GM12878 (cell line): ENCODE measurements around the gene NRXN3. TPM values are rescaled to one million over a fixed set of nuclear protein-coding genes. Genes with fewer than 3 reads are reported as not detected.

Experiments
- ATAC-seq: fragments of 200-7000 bp; cut with Tn5 transposase; 3 replicates; pipeline ENCODE4 v1.9.1; 2020; ENCODE audit warnings: mild to moderate bottlenecking, moderate library complexity
- BruUV-seq: library from RNA; stranded (reverse); fragments of 400-500 nt; replicated peaks from 2 replicates; lab custom pipeline; 2021; lab: Mats Ljungman, UMichigan
- CTCF ChIA-PET: fragments of 300-600 bp; sonication (Branson Sonifier 250); formaldehyde crosslinking; extraction: SDS; loops from one replicate; lab custom pipeline; 2021; ENCODE audit warnings: inconsistent platforms; lab: Yijun Ruan, JAX
- POLR2A ChIA-PET: fragments of 350-600 bp; formaldehyde crosslinking; extraction: SDS; loops from one replicate; lab custom pipeline; 2021; ENCODE audit warnings: inconsistent platforms; lab: Charles Lee
- RAD21 ChIA-PET: fragments of 300-600 bp; sonication (Branson Sonifier 250); formaldehyde crosslinking; loops from one replicate; lab custom pipeline; 2023; ENCODE audit warnings: antibody characterized with exemption; ENCODE audit not compliant: unreplicated experiment; lab: Charles Lee
- SMC1A ChIA-PET: fragments of 300-600 bp; sonication (Branson Sonifier 250); formaldehyde crosslinking; loops from one replicate; lab custom pipeline; 2023; ENCODE audit not compliant: unreplicated experiment, uncharacterized antibody; lab: Charles Lee
- DNase-seq: peaks from one replicate; pipeline ENCODE4 v3.0.0-alpha.2; 2011; ENCODE audit warnings: low read depth, low spot score
- FAIRE-seq: peaks from 3 replicates; lab custom pipeline; 2011; peaks lifted over from hg19 to GRCh38; lab: Jason Lieb, UNC
- H2AFZ ChIP-seq: 2 replicates; pipeline ENCODE4 v1.6.0; 2011; ENCODE audit warnings: low read depth, low read length, control low read depth; ENCODE audit not compliant: control insufficient read depth
- H3K27ac ChIP-seq: 2 replicates; pipeline ENCODE4 v1.5.1; 2011; ENCODE audit warnings: control low read depth; ENCODE audit not compliant: control insufficient read depth, insufficient read depth
- H3K27me3 ChIP-seq, 2 experiments: replicated peaks in 1 of 2; 2 replicates each; pipeline versions ENCODE4 v1.6.0 to v1.6.1; 2011; ENCODE audit warnings: low read length in 1 of 2; ENCODE audit not compliant: control insufficient read depth in 2 of 2, insufficient read depth in 2 of 2
- H3K36me3 ChIP-seq, 2 experiments: 2 replicates each; pipeline ENCODE4 v1.5.1; 2011; ENCODE audit warnings: low read length in 1 of 2; ENCODE audit not compliant: control insufficient read depth in 2 of 2, insufficient read depth in 2 of 2
- H3K4me1 ChIP-seq: 2 replicates; pipeline ENCODE4 v1.6.1; 2011; ENCODE audit warnings: mild to moderate bottlenecking, low read length, moderate library complexity, mixed read lengths; ENCODE audit not compliant: control insufficient read depth, insufficient read depth
- H3K4me2 ChIP-seq: 2 replicates; pipeline ENCODE4 v1.6.0; 2011; ENCODE audit warnings: control low read depth; ENCODE audit not compliant: control insufficient read depth, insufficient read depth
- H3K4me3 ChIP-seq: fragments of 200-600 bp; sonication (generic); 2 replicates; pipeline ENCODE4 v1.5.1; 2016
- H3K79me2 ChIP-seq: 2 replicates; pipeline ENCODE4 v1.6.0; 2011; ENCODE audit warnings: low read length; ENCODE audit not compliant: control insufficient read depth, insufficient read depth
- H3K9ac ChIP-seq: 2 replicates; pipeline ENCODE4 v1.8.0; 2011; ENCODE audit warnings: low read length, control low read depth, mixed read lengths; ENCODE audit not compliant: control insufficient read depth, insufficient read depth
- H3K9me3 ChIP-seq: replicated peaks from 3 replicates; pipeline ENCODE4 v1.5.1; 2011; ENCODE audit warnings: mild to moderate bottlenecking, low read length; ENCODE audit not compliant: control insufficient read depth, insufficient read depth
- H4K20me1 ChIP-seq: 2 replicates; pipeline ENCODE4 v1.6.0; 2011; ENCODE audit not compliant: control insufficient read depth, insufficient read depth
- MTA3 ChIP-seq: IDR thresholded peaks from 2 replicates; pipeline ENCODE4 v1.6.1; 2012; ENCODE audit warnings: low read length, inconsistent platforms, borderline replicate concordance
- NR2C2 ChIP-seq: IDR thresholded peaks from 2 replicates; pipeline ENCODE4 v1.6.1; 2011; ENCODE audit warnings: borderline replicate concordance, low read depth; ENCODE audit not compliant: control insufficient read depth, insufficient read length
- SPI1 ChIP-seq: IDR thresholded peaks from 2 replicates; pipeline ENCODE4 v1.6.1; 2011; ENCODE audit warnings: low read depth, mild to moderate bottlenecking, low read length, moderate library complexity, borderline replicate concordance; ENCODE audit not compliant: insufficient read depth
- TBL1XR1 ChIP-seq: IDR thresholded peaks from 2 replicates; pipeline ENCODE4 v1.6.1; 2012; ENCODE audit warnings: low read depth, low read length, improper control_type of control experiment
- ZBTB11 ChIP-seq: fragments of 450-650 bp; formaldehyde crosslinking; IDR thresholded peaks from 2 replicates; pipeline ENCODE4 v1.5.0; 2022; ENCODE audit warnings: mild to moderate bottlenecking, missing genetic modification characterization
- ZZZ3 ChIP-seq: IDR thresholded peaks from 2 replicates; pipeline ENCODE4 v1.6.1; 2011; ENCODE audit warnings: low read depth; ENCODE audit not compliant: control insufficient read depth, insufficient read length
- WGBS: methylation state at CpG from one replicate; pipeline ENCODE4 v1.1.6; 2016; ENCODE audit warnings: low lambda C conversion rate; ENCODE audit not compliant: insufficient replicate concordance, insufficient coverage; ENCODE audit errors: missing lambda C conversion rate; 5-methylcytosine and 5-hydroxymethylcytosine counted together
- in situ Hi-C: fragments of 300-500 bp; cut with MboI; formaldehyde crosslinking; loops from 9 replicates; pipeline ENCODE4 v1.14.3; 2018; ENCODE audit warnings: mixed read lengths
- intact Hi-C: fragments of 100-400 bp; cut with micrococcal nuclease; formaldehyde crosslinking; loops from one replicate; pipeline ENCODE4 v1.14.2; 2022; ENCODE audit not compliant: unreplicated experiment
- polyA plus RNA-seq, 11 experiments: library from polyadenylated mRNA; depleted of rRNA in 4 of 11; unstranded in 6 of 11; stranded (reverse) in 5 of 11; fragments of >200 nt; fragmentation: Nextera tagmentation in 4 of 11; fragmentation: Illumina TruSeq in 1 of 11; extraction: Ambion mirVana in 4 of 11; extraction: Trizol in 1 of 11; gene quantifications; 1 replicate in 1 of 11; 2 replicates in 10 of 11; pipeline versions ENCODE4 v1.2.1 to v1.2.3, GENCODE V29; 2011 to 2016; ENCODE audit warnings: inconsistent platforms in 2 of 11, missing spikeins in 2 of 11, low read depth in 1 of 11
- total RNA-seq, 4 experiments: library from RNA; depleted of rRNA in 3 of 4; stranded (reverse); fragments of >200 nt in 3 of 4; fragmentation: Illumina TruSeq in 1 of 4; extraction: Trizol in 1 of 4; gene quantifications; 2 replicates each; pipeline versions ENCODE4 v1.2.1 to v1.2.3, GENCODE V29; 2013 to 2021

The NRXN3 gene
- total and polyA plus RNA-seq, 10 of the 15 experiments (the other 5 are each of a cell fraction or from before 2014, with no cell fraction given): 0.52 to 3.3 (median 1.4) TPM

- no peak for TF ChIP-seq ZBTB11 (CRISPR knock-in tag)
- TF ChIP-seq TBL1XR1: no peak
- TF ChIP-seq ZZZ3: no peak
Measured at GRCh38 chr14:79663453-79663852, 1493.3 kb downstream of the NRXN3 start (continued).

GRCh38 chr14:79665556-79665955, 1495.4 kb downstream of the NRXN3 start:
- H4K20me1 ChIP-seq: no peaks in the 10 kb centered on the region
- in situ Hi-C loops (no loop called here), intact Hi-C loops (no loop called here)
- POLR2A ChIA-PET: no interaction called here
- no peak overlapping the region for H3K4me3 ChIP-seq
- H3K79me2 ChIP-seq: no peaks in the 10 kb centered on the region
- H3K4me2 ChIP-seq: no peak overlapping the region
- TF ChIP-seq MTA3 (no peak), NR2C2 (no peak), SPI1 (no peak)
- FAIRE-seq: no peak
- H3K9me3 ChIP-seq: no peaks in the 10 kb centered on the region; the same call in 2 of the 3 replicates
- no peak overlapping the region for H3K27ac ChIP-seq
- no peak for DNase-seq
- 21% methylated on average over 3 of the region's 3 CpGs for WGBS
- H3K36me3 ChIP-seq: no peaks in the 10 kb centered on the region
- H2AFZ ChIP-seq: no peak overlapping the region
- CTCF ChIA-PET: no interaction called here
- H3K4me1 ChIP-seq: no peaks in the 10 kb centered on the region
- no TSS peak for BruUV-seq
- H3K9ac ChIP-seq: no peak overlapping the region
- no peaks in the 10 kb centered on the region for H3K27me3 ChIP-seq
- SMC1A ChIA-PET: no interaction called here
- RAD21 ChIA-PET: no interaction called here
- no peak for ATAC-seq
